ENCODE data around the gene KLF14.
"Not testable (repeated sequence)": the region's sequence is repeated elsewhere in the genome, so short reads cannot be mapped to it uniquely, and the experiment has no call there.

The KLF14 gene

DNA sequence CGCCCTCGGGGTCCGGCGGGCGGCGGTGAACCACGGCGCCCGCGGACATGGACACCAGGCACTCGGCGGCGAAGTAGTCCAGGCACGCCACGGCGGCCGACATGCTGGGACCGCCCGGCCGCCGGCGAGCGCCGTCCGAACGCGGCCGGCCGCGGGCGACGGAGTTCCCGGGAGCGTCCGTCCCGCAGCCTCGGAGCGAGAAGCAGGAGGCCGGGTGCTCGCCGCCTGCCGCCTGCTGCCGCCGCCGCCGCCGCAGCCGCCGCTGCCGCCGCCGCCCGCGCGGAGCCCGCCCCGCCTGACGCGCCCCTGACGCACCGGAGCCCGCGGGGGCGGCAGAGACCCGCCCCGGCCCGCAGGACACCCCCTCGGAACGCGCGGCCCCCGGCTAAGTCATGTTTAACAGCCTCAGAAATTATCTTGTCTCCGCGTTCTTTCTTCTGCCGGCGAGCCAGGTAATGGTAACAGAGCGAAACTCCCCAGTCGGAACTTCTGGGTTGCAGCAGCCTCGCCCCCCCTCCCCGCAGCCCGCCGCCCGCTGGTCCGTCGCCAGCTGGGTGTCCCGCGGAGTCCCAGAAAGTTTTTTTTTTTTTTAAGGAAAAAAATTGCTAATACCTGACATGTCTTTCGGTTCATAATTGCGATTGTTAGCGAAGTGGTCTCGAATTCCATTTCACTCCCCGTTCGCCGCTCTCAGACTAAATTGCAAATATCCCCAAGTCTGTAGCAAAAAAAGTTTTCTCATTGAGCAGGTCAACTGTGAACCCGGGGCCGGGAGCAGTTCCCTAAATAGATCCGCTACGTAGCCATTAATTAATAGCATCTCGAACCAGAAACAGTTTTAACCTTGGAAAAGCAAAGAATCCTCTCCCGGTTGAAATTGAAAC is at the start of gene KLF14:
KLF14 (minus strand) TSS at position 277 of the 884 bp plus-strand sequence; CDS start at position 103, 174 bp downstream.
- Histone ChIP-seq H3K4me1 (ENCODE audit: control insufficient read depth, insufficient read depth, low read length) (no peaks in the 10 kb centered on the region), H3K9ac (ENCODE audit: low read length) (no peak within 1 kb of the TSS), H3K27me3 (ENCODE audit: control insufficient read depth, insufficient read depth, low read length) (peaks cover 70% of the 10 kb centered on the region), H3K9me3 (ENCODE audit: control insufficient read depth, low read length) (peaks cover 5% of the 10 kb centered on the region), H3K36me3 (ENCODE audit: control insufficient read depth, insufficient read depth, low read length) (no peaks in the 10 kb centered on the region), H3K4me3 (ENCODE audit: low read length) (no peak within 1 kb of the TSS)

DNA sequence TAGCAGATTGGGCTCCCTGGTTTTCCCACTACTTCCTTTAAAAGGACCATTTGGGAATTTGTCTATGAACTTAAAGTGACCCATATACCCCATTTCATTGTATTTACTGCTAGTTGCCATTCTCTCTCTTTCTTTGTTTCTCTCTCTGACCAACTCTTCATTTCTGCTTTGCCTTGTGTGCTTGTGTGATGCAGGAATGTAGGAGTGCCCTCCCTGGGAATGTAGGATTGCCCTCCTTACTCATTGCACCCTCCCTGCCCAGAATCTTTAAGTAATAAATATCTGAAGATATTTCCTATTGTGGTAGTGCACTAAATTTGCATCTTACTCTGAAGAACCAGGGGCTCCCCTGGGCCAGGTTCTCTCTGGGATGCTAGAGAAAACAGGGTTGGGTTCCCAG is 47.3 kb upstream of the KLF14 start:
- H3K9me3 ChIP-seq (ENCODE audit: control insufficient read depth, low read length): no peaks in the 10 kb centered on the region
- H3K4me1 ChIP-seq (ENCODE audit: control insufficient read depth, insufficient read depth, low read length): no peaks in the 10 kb centered on the region
- H3K36me3 ChIP-seq (ENCODE audit: control insufficient read depth, insufficient read depth, low read length): no peaks in the 10 kb centered on the region
- no peaks in the 10 kb centered on the region for H3K27me3 ChIP-seq (ENCODE audit: control insufficient read depth, insufficient read depth, low read length)
- no peak overlapping the region for H3K9ac ChIP-seq (ENCODE audit: low read length)
- no peak overlapping the region for H3K4me3 ChIP-seq (ENCODE audit: low read length)

DNA sequence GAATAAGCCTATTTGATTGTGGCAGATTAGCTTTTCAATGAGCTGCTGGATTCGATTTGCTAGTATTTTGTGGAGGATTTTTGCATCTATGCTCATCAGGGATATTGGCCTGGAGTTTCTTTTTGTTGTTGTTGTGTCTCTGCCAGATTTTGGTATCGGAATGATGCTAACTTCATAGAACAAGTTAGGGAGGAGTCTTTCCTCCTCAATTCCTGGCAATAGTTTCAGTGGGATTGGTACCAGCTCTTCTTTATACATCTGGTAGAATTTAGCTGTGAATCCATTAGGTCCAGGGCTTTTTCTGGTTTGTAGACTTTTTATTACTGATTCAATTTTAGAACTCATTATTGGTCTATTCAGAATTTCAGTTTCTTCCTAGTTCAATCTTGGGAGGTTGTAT is 43.4 kb upstream of the KLF14 start:
- no peaks in the 10 kb centered on the region for H3K4me1 ChIP-seq (ENCODE audit: control insufficient read depth, insufficient read depth, low read length)
- no peaks in the 10 kb centered on the region for H3K9me3 ChIP-seq (ENCODE audit: control insufficient read depth, low read length)
- H3K4me3 ChIP-seq (ENCODE audit: low read length): no peak overlapping the region
- no peaks in the 10 kb centered on the region for H3K27me3 ChIP-seq (ENCODE audit: control insufficient read depth, insufficient read depth, low read length)
- H3K36me3 ChIP-seq (ENCODE audit: control insufficient read depth, insufficient read depth, low read length): no peaks in the 10 kb centered on the region
- H3K9ac ChIP-seq (ENCODE audit: low read length): no peak overlapping the region

DNA sequence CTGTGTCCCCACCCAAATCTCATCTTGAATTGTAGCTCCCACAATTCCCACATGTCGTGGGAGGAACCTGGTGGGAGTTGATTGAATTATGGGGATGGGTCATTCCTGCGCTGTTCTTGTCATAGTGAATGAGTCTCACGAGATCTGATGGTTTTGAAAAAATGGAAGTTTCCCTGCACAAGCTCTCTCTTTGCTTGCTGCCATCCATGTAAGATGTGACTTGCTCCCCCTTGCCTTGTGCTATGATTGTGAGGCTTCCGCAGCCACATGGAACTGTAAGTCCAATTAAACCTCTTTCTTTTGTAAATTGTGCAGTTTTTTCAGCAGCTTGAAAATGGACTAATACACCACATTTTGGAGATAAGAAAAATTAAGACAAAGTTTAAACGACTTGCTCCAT is 38.4 kb upstream of the KLF14 start:
- not testable (repeated sequence) for H3K4me1 ChIP-seq (ENCODE audit: control insufficient read depth, insufficient read depth, low read length); H3K9ac ChIP-seq (ENCODE audit: low read length); H3K27me3 ChIP-seq (ENCODE audit: control insufficient read depth, insufficient read depth, low read length); H3K4me3 ChIP-seq (ENCODE audit: low read length); H3K9me3 ChIP-seq (ENCODE audit: control insufficient read depth, low read length); H3K36me3 ChIP-seq (ENCODE audit: control insufficient read depth, insufficient read depth, low read length)

DNA sequence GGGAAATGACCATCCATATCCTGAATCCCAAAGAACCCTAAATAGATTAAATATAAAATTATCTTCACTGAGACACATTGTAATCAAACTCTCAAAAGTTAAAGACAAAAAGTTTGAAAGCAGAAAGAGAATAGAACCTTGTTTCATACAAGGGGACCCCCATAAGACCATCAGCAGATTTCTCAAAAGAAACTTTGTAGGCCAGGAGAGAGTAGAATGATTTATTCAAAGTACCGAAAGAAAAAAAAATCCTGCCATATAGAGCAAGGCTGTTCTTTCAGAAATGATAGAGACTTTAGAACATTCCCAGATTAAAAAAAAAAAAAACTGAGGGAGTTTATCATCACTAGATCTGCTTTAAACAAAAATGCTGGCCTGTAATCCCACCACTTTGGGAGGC is 34.8 kb upstream of the KLF14 start:
- H3K9ac ChIP-seq (ENCODE audit: low read length): no peak overlapping the region
- H3K4me1 ChIP-seq (ENCODE audit: control insufficient read depth, insufficient read depth, low read length): no peaks in the 10 kb centered on the region
- H3K4me3 ChIP-seq (ENCODE audit: low read length): no peak overlapping the region
- H3K36me3 ChIP-seq (ENCODE audit: control insufficient read depth, insufficient read depth, low read length): no peaks in the 10 kb centered on the region
- no peaks in the 10 kb centered on the region for H3K27me3 ChIP-seq (ENCODE audit: control insufficient read depth, insufficient read depth, low read length)
- H3K9me3 ChIP-seq (ENCODE audit: control insufficient read depth, low read length): no peaks in the 10 kb centered on the region

DNA sequence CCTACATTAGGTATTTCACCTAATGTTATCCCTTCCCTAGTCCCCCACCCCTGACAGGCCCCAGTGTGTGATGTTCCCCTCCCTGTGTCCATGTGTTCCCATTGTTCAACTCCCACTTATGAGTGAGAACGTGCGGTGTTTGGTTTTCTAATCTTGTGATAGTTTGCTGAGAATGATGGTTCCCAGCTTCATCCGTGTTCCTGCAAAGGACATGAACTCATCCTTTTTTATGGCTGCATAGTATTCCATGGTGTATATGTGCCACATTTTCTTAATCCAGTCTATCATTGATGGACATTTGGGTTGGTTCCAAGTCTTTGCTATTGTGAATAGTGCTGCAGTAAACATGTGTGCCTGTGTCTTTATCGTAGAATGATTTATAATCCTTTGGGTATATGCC is 30.6 kb upstream of the KLF14 start:
- not testable (repeated sequence) for H3K4me1 ChIP-seq (ENCODE audit: control insufficient read depth, insufficient read depth, low read length); H3K4me3 ChIP-seq (ENCODE audit: low read length); H3K9me3 ChIP-seq (ENCODE audit: control insufficient read depth, low read length); H3K36me3 ChIP-seq (ENCODE audit: control insufficient read depth, insufficient read depth, low read length); H3K9ac ChIP-seq (ENCODE audit: low read length); H3K27me3 ChIP-seq (ENCODE audit: control insufficient read depth, insufficient read depth, low read length)

DNA sequence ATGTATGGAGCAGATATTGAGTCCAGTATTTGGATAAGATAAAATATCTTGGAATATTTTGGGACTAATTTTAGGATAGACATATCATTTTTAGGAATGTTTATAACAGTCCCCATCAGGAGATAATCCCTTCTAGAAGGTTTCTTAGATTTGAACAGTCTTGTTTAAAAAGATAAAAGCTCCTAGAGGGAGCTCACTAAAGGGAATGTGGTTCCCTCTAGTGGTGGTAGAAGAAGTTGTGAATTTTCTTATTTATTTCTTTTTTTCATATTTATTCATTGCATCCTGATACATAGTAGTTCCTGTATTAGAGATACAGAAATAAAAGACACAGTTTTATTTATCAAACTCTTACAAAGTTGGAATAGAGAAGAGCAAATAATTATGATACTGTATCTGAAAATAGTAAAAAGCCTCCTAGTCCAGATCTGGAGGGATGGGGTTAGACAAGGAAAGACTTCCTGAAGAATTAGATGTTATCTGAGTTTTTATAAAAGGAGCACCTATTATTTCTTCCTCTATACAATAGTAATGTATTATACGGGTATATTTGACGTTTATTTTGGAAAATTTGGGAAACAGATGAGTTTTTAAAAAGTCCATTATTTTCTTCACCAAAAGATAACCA is 24.5 kb upstream of the KLF14 start:
- Histone ChIP-seq H3K36me3 (ENCODE audit: control insufficient read depth, insufficient read depth, low read length) (no peaks in the 10 kb centered on the region), H3K4me3 (ENCODE audit: low read length) (no peak overlapping the region), H3K27me3 (ENCODE audit: control insufficient read depth, insufficient read depth, low read length) (no peaks in the 10 kb centered on the region), H3K9ac (ENCODE audit: low read length) (no peak overlapping the region), H3K9me3 (ENCODE audit: control insufficient read depth, low read length) (no peaks in the 10 kb centered on the region), H3K4me1 (ENCODE audit: control insufficient read depth, insufficient read depth, low read length) (no peaks in the 10 kb centered on the region)

DNA sequence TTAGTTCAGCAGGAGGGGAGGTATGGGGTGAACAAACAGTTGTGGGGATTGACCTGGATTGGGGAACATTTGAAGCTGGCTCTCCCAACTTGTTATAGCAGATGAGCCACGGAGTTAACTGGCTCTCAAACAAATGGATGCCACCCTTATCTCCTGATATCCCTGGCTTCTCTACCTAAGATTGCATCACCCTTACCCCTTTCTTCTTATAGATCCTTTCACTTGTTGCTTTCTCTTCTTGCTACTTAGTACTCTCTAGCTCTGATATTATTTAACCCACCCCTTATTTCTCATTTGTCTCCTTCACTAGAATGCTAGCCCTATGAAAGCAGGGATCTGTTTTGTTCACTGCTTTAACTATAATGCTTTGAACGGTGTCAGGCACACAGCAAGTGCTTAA is 22.3 kb upstream of the KLF14 start:
- no peaks in the 10 kb centered on the region for H3K27me3 ChIP-seq (ENCODE audit: control insufficient read depth, insufficient read depth, low read length)
- no peaks in the 10 kb centered on the region for H3K4me1 ChIP-seq (ENCODE audit: control insufficient read depth, insufficient read depth, low read length)
- H3K36me3 ChIP-seq (ENCODE audit: control insufficient read depth, insufficient read depth, low read length): no peaks in the 10 kb centered on the region
- no peak overlapping the region for H3K4me3 ChIP-seq (ENCODE audit: low read length)
- no peak overlapping the region for H3K9ac ChIP-seq (ENCODE audit: low read length)
- H3K9me3 ChIP-seq (ENCODE audit: control insufficient read depth, low read length): no peaks in the 10 kb centered on the region

DNA sequence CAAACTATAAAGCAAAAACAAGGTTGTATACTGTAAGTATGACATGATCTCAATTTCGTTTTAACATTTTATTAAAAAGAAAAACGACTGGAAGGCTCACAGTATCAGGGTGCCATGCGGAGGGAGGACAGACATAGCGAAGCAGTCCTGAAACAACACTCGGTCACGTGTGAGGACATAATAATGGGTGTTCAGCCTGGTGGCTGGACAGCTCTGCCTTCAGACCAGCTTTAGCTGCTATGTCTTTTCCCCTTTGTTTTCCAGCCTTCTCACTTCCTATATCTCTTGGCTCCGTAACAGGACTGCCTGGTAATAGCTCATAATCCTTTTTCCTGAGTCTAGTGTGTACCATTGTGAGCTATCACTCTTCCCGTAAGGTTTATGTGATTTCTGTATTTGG is 18.4 kb upstream of the KLF14 start:
- Histone ChIP-seq H3K9me3 (ENCODE audit: control insufficient read depth, low read length) (no peaks in the 10 kb centered on the region), H3K4me3 (ENCODE audit: low read length) (no peak overlapping the region), H3K27me3 (ENCODE audit: control insufficient read depth, insufficient read depth, low read length) (no peaks in the 10 kb centered on the region), H3K36me3 (ENCODE audit: control insufficient read depth, insufficient read depth, low read length) (no peaks in the 10 kb centered on the region), H3K9ac (ENCODE audit: low read length) (no peak overlapping the region), H3K4me1 (ENCODE audit: control insufficient read depth, insufficient read depth, low read length) (no peaks in the 10 kb centered on the region)

DNA sequence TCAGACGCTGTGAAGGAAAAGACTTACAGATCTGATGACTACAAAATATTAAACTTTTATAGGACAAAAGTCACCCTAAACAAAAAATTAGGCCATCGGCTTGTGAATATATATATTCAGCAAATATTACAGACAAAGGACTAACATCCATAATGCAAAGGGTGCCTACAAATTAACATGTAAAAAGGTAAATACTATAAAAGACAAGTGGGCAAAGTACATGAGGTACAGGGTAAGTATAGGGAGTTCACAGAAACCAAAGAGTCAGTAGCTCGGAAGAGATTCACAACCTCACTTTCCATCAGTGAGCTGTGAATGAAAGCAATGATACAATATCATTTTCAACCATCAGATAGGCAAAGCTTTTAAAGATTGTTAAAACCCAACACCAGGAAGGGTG is 16.7 kb upstream of the KLF14 start:
- Histone ChIP-seq H3K9ac (ENCODE audit: low read length) (no peak overlapping the region), H3K27me3 (ENCODE audit: control insufficient read depth, insufficient read depth, low read length) (no peaks in the 10 kb centered on the region), H3K4me3 (ENCODE audit: low read length) (no peak overlapping the region), H3K4me1 (ENCODE audit: control insufficient read depth, insufficient read depth, low read length) (no peaks in the 10 kb centered on the region), H3K9me3 (ENCODE audit: control insufficient read depth, low read length) (no peaks in the 10 kb centered on the region), H3K36me3 (ENCODE audit: control insufficient read depth, insufficient read depth, low read length) (no peaks in the 10 kb centered on the region)

DNA sequence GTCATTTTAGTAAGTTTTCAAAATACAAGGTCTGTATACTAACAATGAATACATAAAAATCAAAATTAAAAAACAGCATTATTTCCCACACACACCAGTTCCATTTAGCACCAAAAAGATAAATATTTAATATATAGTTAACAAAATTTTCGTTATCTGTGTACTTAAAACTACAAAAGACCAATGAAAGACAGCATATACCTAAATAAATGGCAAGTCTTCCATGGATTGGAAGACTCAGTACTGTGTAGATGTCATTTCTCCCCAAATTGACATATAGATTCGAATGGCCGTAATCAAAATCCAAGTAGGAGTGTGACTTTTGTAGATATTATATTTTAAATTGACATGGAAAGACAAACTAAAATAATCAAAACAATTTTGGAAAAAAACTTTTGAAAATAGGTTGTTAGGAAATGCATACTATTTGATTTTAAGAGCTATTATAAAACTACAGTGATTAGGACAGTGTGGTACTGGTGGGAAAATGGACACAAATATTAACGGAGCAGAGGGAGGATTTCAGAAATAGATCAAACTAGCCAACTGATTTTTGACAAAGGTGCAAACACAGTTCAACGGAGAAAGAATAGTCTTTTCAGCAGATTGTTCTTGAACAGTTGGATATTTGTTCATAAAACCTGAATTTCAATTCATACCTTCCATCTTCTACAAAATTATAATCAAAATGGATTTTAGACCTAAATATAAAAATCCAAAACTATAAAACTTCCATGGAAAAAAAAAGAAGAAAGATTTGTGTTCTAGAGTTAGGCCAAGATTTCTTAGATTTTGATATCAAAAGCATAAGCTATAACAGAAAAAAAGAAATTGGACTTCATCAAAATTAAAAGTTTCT is 14.8 kb upstream of the KLF14 start:
- H3K9me3 ChIP-seq (ENCODE audit: control insufficient read depth, low read length): no peaks in the 10 kb centered on the region
- no peaks in the 10 kb centered on the region for H3K4me1 ChIP-seq (ENCODE audit: control insufficient read depth, insufficient read depth, low read length)
- H3K4me3 ChIP-seq (ENCODE audit: low read length): no peak overlapping the region
- no peaks in the 10 kb centered on the region for H3K36me3 ChIP-seq (ENCODE audit: control insufficient read depth, insufficient read depth, low read length)
- H3K27me3 ChIP-seq (ENCODE audit: control insufficient read depth, insufficient read depth, low read length): no peaks in the 10 kb centered on the region
- no peak overlapping the region for H3K9ac ChIP-seq (ENCODE audit: low read length)

Data from mucosa of stomach (tissue), 1 donor.